ENCODE results near the gene ANKRD12.

GRCh38 chr18:9321017-9321452, 184.5 kb downstream of the ANKRD12 start:
- TF ChIP-seq CHD1 (IDR thresholded peaks at IDR 0.05; ENCODE audit: low read depth, low read length) = no peak
- no peak for TF ChIP-seq CBX5 (IDR thresholded peaks at IDR 0.05; ENCODE audit: low read depth)
- no peak for TF ChIP-seq GABPA (IDR thresholded peaks at IDR 0.05; ENCODE audit: low read depth)
- TF ChIP-seq, protein P1, sequence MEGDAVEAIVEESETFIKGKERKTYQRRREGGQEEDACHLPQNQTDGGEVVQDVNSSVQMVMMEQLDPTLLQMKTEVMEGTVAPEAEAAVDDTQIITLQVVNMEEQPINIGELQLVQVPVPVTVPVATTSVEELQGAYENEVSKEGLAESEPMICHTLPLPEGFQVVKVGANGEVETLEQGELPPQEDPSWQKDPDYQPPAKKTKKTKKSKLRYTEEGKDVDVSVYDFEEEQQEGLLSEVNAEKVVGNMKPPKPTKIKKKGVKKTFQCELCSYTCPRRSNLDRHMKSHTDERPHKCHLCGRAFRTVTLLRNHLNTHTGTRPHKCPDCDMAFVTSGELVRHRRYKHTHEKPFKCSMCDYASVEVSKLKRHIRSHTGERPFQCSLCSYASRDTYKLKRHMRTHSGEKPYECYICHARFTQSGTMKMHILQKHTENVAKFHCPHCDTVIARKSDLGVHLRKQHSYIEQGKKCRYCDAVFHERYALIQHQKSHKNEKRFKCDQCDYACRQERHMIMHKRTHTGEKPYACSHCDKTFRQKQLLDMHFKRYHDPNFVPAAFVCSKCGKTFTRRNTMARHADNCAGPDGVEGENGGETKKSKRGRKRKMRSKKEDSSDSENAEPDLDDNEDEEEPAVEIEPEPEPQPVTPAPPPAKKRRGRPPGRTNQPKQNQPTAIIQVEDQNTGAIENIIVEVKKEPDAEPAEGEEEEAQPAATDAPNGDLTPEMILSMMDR (IDR thresholded peaks at IDR 0.05 in 2 of 3, conservative IDR thresholded peaks at IDR 0.05 in 1 of 3; ENCODE audit: control insufficient read depth in 2 of 3, extremely low read depth in 1 of 3, insufficient read depth in 1 of 3, low read depth in 3 of 3, low read length in 3 of 3) = no peak
- TF ChIP-seq PML (IDR thresholded peaks at IDR 0.05; ENCODE audit: low read length) = no peak
- no peak for TF ChIP-seq SREBF2 (IDR thresholded peaks at IDR 0.05; ENCODE audit: low read length)
- no peak for TF ChIP-seq CHD2 (IDR thresholded peaks at IDR 0.05; ENCODE audit: borderline replicate concordance, low read depth, low read length)
- TF ChIP-seq MYC (IDR thresholded peaks at IDR 0.05; ENCODE audit: insufficient read depth, insufficient read length, insufficient replicate concordance, low read length, severe bottlenecking) = no peak
- TF ChIP-seq PBX3 (IDR thresholded peaks at IDR 0.05; ENCODE audit: insufficient replicate concordance, low read depth, low read length) = no peak

Data from GM12878 (cell line).